CD4-positive, alpha-beta T cell treated with Interleukin-17A for 1 hour (primary cell): ENCODE measurements around the gene POLR2H.

Experiments used
- DNase-seq: peaks from one replicate; pipeline ENCODE4 v3.0.0-alpha.2; 2020

POLR2H gene

GRCh38 chr3:184372911-184373310 is 11.4 kb downstream of the POLR2H start:
- no peak for DNase-seq

- DNase-seq: no peak
Measured at GRCh38 chr3:184373422-184373821, 11.9 kb downstream of the POLR2H start.

- DNase-seq: no peak
Measured at GRCh38 chr3:184375747-184376461, 14.4 kb downstream of the POLR2H start.

GRCh38 chr3:184377374-184377773 is 15.9 kb downstream of the POLR2H start:
- no peak for DNase-seq

GRCh38 chr3:184377882-184378445 is 16.5 kb downstream of the POLR2H start, which contains the start of gene THPO:
TSS of gene THPO (minus strand) at chr3:184378207. CDS start at chr3:184376259, 1,948 bp downstream.
- DNase-seq: no peak

- DNase-seq: no peak
Measured at GRCh38 chr3:184378651-184379357, 17.3 kb downstream of the POLR2H start.

- DNase-seq: no peak
Measured at GRCh38 chr3:184379358-184380184, 18.1 kb downstream of the POLR2H start, which contains the start of gene CHRD. TSS of gene CHRD (plus strand) at chr3:184380054. CDS start at chr3:184380319, 265 bp downstream.

- peak; percentile 29 for DNase-seq
Measured at GRCh38 chr3:184380185-184380626, 18.7 kb downstream of the POLR2H start.

- no peak for DNase-seq
Measured at GRCh38 chr3:184380627-184381260, 19.2 kb downstream of the POLR2H start.

GRCh38 chr3:184381261-184382224 is 20.0 kb downstream of the POLR2H start:
- no peak for DNase-seq

GRCh38 chr3:184382326-184383032 is 21.0 kb downstream of the POLR2H start:
- DNase-seq: no peak

GRCh38 chr3:184383033-184383740 is 21.7 kb downstream of the POLR2H start:
- no peak for DNase-seq

GRCh38 chr3:184384342-184384741 is 22.8 kb downstream of the POLR2H start:
- DNase-seq: no peak

- DNase-seq: no peak
Measured at GRCh38 chr3:184384856-184385422, 23.4 kb downstream of the POLR2H start.

GRCh38 chr3:184386047-184386806 is 24.7 kb downstream of the POLR2H start:
- DNase-seq: no peak

- no peak for DNase-seq
Measured at GRCh38 chr3:184387174-184387714, 25.7 kb downstream of the POLR2H start.

GRCh38 chr3:184388164-184388935 is 26.8 kb downstream of the POLR2H start:
- DNase-seq: no peak

GRCh38 chr3:184388936-184389230 is 27.4 kb downstream of the POLR2H start:
- DNase-seq: no peak
